NB4 (cell line): ENCODE results near the gene SH2D6.

ENCODE experiments used
- CTCF ChIP-seq: IDR thresholded peaks from one replicate; pipeline ENCODE4 v1.5.1; 2012; ENCODE audit warnings: low read depth, low read length
- POLR2A ChIP-seq: IDR thresholded peaks from 2 replicates; pipeline ENCODE4 v1.6.1; 2011; ENCODE audit warnings: mild to moderate bottlenecking; ENCODE audit not compliant: insufficient read length; ENCODE audit errors: extremely low read depth

DNA sequence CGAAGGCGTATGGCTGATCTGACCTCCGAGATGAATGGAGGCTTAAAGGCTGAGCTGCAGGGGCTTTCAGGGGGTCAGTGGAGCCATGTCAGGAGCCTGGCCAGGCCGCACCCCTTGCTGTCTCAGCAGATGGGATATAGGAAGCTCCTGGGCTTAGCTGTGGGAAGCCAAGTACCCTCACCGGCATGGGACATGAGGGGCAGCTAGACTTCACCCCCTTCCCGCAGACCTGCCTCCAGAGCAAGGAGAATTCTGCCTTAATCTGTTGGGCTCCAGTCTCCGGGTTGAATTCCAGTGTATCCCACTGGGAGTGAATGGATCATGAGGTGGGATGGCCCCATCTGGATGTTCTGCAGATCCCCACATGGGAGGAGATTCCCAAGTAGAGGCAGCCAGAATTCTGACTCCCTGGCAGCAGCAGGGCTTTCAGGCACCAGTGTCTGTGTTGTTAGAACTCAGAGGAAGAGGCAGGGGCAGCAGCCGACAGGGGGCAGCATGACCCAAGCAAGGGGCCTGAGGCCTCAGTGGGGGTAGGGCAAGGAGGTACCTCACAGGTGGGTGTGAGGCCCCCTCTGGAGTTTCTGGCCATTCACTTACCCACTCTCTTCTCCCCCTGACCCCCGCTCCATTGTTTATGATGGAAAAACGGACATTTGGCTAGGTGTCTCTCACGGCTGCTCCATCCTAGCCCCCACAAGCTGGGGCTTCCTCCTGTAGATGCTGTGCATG lies 27.4 kb upstream of the SH2D6 start:
- TF ChIP-seq CTCF (peak; percentile 87), POLR2A (no peak)
